SK-N-SH treated with all-trans-retinoic acid at 6 μM for 48 hours (cell line): ENCODE data around the gene PRPF31.

ENCODE experiments used
- ATAC-seq: fragments of 200-7000 bp; cut with Tn5 transposase; 3 replicates; pipeline ENCODE4 v1.9.1; 2020; ENCODE audit warnings: mild to moderate bottlenecking, moderate library complexity
- BACH2 ChIP-seq: fragments of 250-450 bp; sonication (Bioruptor Pico); IDR thresholded peaks from 2 replicates; pipeline ENCODE4 v1.9.0; 2021; ENCODE audit warnings: mild to moderate bottlenecking, borderline replicate concordance
- CREB5 ChIP-seq: fragments of 250-450 bp; sonication (Bioruptor Pico); IDR thresholded peaks from 2 replicates; pipeline ENCODE4 v1.5.1; 2020; ENCODE audit warnings: low read depth, mild to moderate bottlenecking, moderate library complexity
- CSDC2 ChIP-seq: fragments of 250-450 bp; sonication (Bioruptor Pico); IDR thresholded peaks from 2 replicates; pipeline ENCODE4 v1.5.0; 2020; ENCODE audit warnings: mild to moderate bottlenecking, moderate library complexity
- GLIS3 ChIP-seq: fragments of 250-450 bp; sonication (Bioruptor Pico); IDR thresholded peaks from 2 replicates; pipeline ENCODE4 v1.5.0; 2020; ENCODE audit warnings: mild to moderate bottlenecking, moderate library complexity
- ISL1 ChIP-seq: fragments of 250-450 bp; sonication (Bioruptor Pico); IDR thresholded peaks from 2 replicates; pipeline ENCODE4 v2.1.2; 2022; ENCODE audit warnings: mild to moderate bottlenecking, moderate library complexity
- OSR1 ChIP-seq: fragments of 250-450 bp; sonication (Bioruptor Pico); IDR thresholded peaks from 2 replicates; pipeline ENCODE4 v1.8.0; 2022; ENCODE audit warnings: moderate library complexity, mild to moderate bottlenecking, inconsistent platforms
- PATZ1 ChIP-seq: fragments of 250-450 bp; sonication (Bioruptor Pico); IDR thresholded peaks from 2 replicates; pipeline ENCODE4 v1.8.0; 2020; ENCODE audit warnings: mild to moderate bottlenecking, moderate library complexity, borderline replicate concordance
- POU6F1 ChIP-seq: fragments of 250-450 bp; sonication (Bioruptor Pico); IDR thresholded peaks from 2 replicates; pipeline ENCODE4 v1.8.0; 2021; ENCODE audit warnings: low read depth, mild to moderate bottlenecking, moderate library complexity, borderline replicate concordance
- PPARA ChIP-seq: fragments of 250-450 bp; sonication (Bioruptor Pico); IDR thresholded peaks from 2 replicates; pipeline ENCODE4 v1.5.0; 2020; ENCODE audit warnings: mild to moderate bottlenecking, borderline replicate concordance
- RARB ChIP-seq: fragments of 250-450 bp; sonication (Bioruptor Pico); IDR thresholded peaks from 2 replicates; pipeline ENCODE4 v1.8.0; 2021; ENCODE audit warnings: mild to moderate bottlenecking, moderate library complexity
- SNAI2 ChIP-seq: fragments of 250-450 bp; sonication (Bioruptor Pico); IDR thresholded peaks from 2 replicates; pipeline ENCODE4 v1.5.0; 2020; ENCODE audit warnings: mild to moderate bottlenecking, moderate library complexity
- TCF4 ChIP-seq: fragments of 250-450 bp; sonication (Bioruptor Pico); IDR thresholded peaks from 2 replicates; pipeline ENCODE4 v1.8.0; 2021; ENCODE audit warnings: mild to moderate bottlenecking, moderate library complexity, borderline replicate concordance
- TOX ChIP-seq: fragments of 250-450 bp; sonication (Bioruptor Pico); IDR thresholded peaks from 2 replicates; pipeline ENCODE4 v1.8.0; 2021; ENCODE audit warnings: mild to moderate bottlenecking, moderate library complexity, borderline replicate concordance
- TSHZ2 ChIP-seq: fragments of 250-450 bp; sonication (Bioruptor Pico); IDR thresholded peaks from 2 replicates; pipeline ENCODE4 v1.5.0; 2020; ENCODE audit warnings: mild to moderate bottlenecking, moderate library complexity
- ZFP3 ChIP-seq: fragments of 250-450 bp; sonication (Bioruptor Pico); IDR thresholded peaks from 2 replicates; pipeline ENCODE4 v1.5.0; 2020; ENCODE audit warnings: mild to moderate bottlenecking, moderate library complexity
- ZFP30 ChIP-seq: fragments of 450-650 bp; formaldehyde crosslinking; IDR thresholded peaks from 2 replicates; pipeline ENCODE4 v1.5.0; 2022; ENCODE audit warnings: mild to moderate bottlenecking, moderate library complexity
- ZNF565 ChIP-seq: fragments of 450-650 bp; formaldehyde crosslinking; conservative IDR thresholded peaks from 2 replicates; pipeline ENCODE4 v1.5.0; 2020; ENCODE audit warnings: low read depth, mild to moderate bottlenecking, moderate library complexity
- ZNF70 ChIP-seq: fragments of 450-650 bp; formaldehyde crosslinking; IDR thresholded peaks from 2 replicates; pipeline ENCODE4 v1.5.0; 2020; ENCODE audit warnings: mild to moderate bottlenecking, moderate library complexity
- ZNF8 ChIP-seq: fragments of 450-650 bp; formaldehyde crosslinking; IDR thresholded peaks from 2 replicates; pipeline ENCODE4 v1.5.0; 2020; ENCODE audit warnings: mild to moderate bottlenecking, moderate library complexity

The PRPF31 gene

GRCh38 chr19:54178581-54179261 is 63.2 kb downstream of the PRPF31 start:
- peak; percentile 71 for ATAC-seq
- TF ChIP-seq PPARA (CRISPR knock-in tag), result no peak
- TF ChIP-seq TCF4 (CRISPR knock-in tag), result no peak

- ATAC-seq, result no peak
- TF ChIP-seq PATZ1 (no peak), POU6F1 (CRISPR knock-in tag) (no peak), ZNF565 (no peak), TOX (CRISPR knock-in tag) (no peak), CSDC2 (CRISPR knock-in tag) (no peak), BACH2 (CRISPR knock-in tag) (no peak), ZNF8 (CRISPR knock-in tag) (no peak), PPARA (CRISPR knock-in tag) (no peak), ZFP3 (CRISPR knock-in tag) (no peak), OSR1 (CRISPR knock-in tag) (no peak), CREB5 (CRISPR knock-in tag) (no peak), ISL1 (CRISPR knock-in tag) (no peak)
These were observed 63.8 kb downstream of the PRPF31 start for GRCh38 chr19:54179262-54179852.

- peak; percentile 83 for ATAC-seq
- TF ChIP-seq RARB (CRISPR knock-in tag), result no peak
- TF ChIP-seq ISL1 (CRISPR knock-in tag), result no peak
- no peak for TF ChIP-seq TOX (CRISPR knock-in tag)
- no peak for TF ChIP-seq ZNF8 (CRISPR knock-in tag)
- TF ChIP-seq TCF4 (CRISPR knock-in tag), result no peak
- TF ChIP-seq ZNF565, result no peak
- TF ChIP-seq GLIS3 (CRISPR knock-in tag), result no peak
- no peak for TF ChIP-seq PPARA (CRISPR knock-in tag)
- no peak for TF ChIP-seq POU6F1 (CRISPR knock-in tag)
- TF ChIP-seq ZFP3 (CRISPR knock-in tag), result no peak
- TF ChIP-seq ZNF70 (CRISPR knock-in tag), result no peak
- TF ChIP-seq SNAI2 (CRISPR knock-in tag), result no peak
- TF ChIP-seq TSHZ2 (CRISPR knock-in tag), result no peak
- TF ChIP-seq PATZ1, result no peak
- no peak for TF ChIP-seq ZFP30
These were observed 64.4 kb downstream of the PRPF31 start for GRCh38 chr19:54179921-54180461.
